ENCODE data around the gene INO80. TPM values are rescaled to one million over a fixed set of nuclear protein-coding genes. Genes with fewer than 3 reads are reported as not detected.
"Not testable (repeated sequence)": the region's sequence is repeated elsewhere in the genome, so short reads cannot be mapped to it uniquely, and the experiment has no call there.

Gene INO80
- total RNA-seq, 2 donors from 2014 or later, result 9.4 to 16.4 TPM

GRCh38 chr15:40955930-40956540, 160.0 kb downstream of the INO80 start:
- DNase-seq (ENCODE audit: low spot score), result no peak
- Histone ChIP-seq H3K27me3 (no peaks in the 10 kb centered on the region), H3K9me3 (no peaks in the 10 kb centered on the region), H3K36me3 (no peaks in the 10 kb centered on the region), H3K4me3 (no peak overlapping the region), H3K4me1 (peaks cover 0 to 41% of the 10 kb centered on the region in 2 donors), H3K27ac (peak overlapping the region; percentile 70 to 88)
- no peak for TF ChIP-seq CTCF (IDR thresholded peaks at IDR 0.05)

- H3K4me1 ChIP-seq, result peaks cover 0 to 41% of the 10 kb centered on the region in 2 donors
- no peak for TF ChIP-seq CTCF (IDR thresholded peaks at IDR 0.05)
- no peak overlapping the region for H3K4me3 ChIP-seq
- peak overlapping the region; percentile 70 to 88 for H3K27ac ChIP-seq
- no peaks in the 10 kb centered on the region for H3K36me3 ChIP-seq
- no peaks in the 10 kb centered on the region for H3K9me3 ChIP-seq
- DNase-seq (ENCODE audit: low spot score), result no peak
- no peaks in the 10 kb centered on the region for H3K27me3 ChIP-seq
Measured at GRCh38 chr15:40955141-40955903, 160.8 kb downstream of the INO80 start.

- H3K36me3 ChIP-seq; H3K9me3 ChIP-seq; DNase-seq (ENCODE audit: low spot score); H3K27me3 ChIP-seq; H3K4me3 ChIP-seq; H3K27ac ChIP-seq: not testable (repeated sequence)
- H3K4me1 ChIP-seq, result peaks cover 0 to 41% of the 10 kb centered on the region in 2 donors
Measured at GRCh38 chr15:40954158-40954848, 161.8 kb downstream of the INO80 start.

GRCh38 chr15:40953713-40954074, 162.4 kb downstream of the INO80 start:
- Histone ChIP-seq H3K36me3 (no peaks in the 10 kb centered on the region), H3K4me1 (peaks cover 0 to 41% of the 10 kb centered on the region in 2 donors), H3K27ac (peak overlapping the region; percentile 70 to 76), H3K9me3 (no peaks in the 10 kb centered on the region), H3K4me3 (peak overlapping the region; percentile 69 to 76), H3K27me3 (no peaks in the 10 kb centered on the region)
- TF ChIP-seq CTCF (IDR thresholded peaks at IDR 0.05), result no peak
- DNase-seq (ENCODE audit: low spot score), result no peak

GRCh38 chr15:40952901-40953712, 163.0 kb downstream of the INO80 start, which contains the start of gene CHAC1:
Gene CHAC1, plus strand, starts transcription at chr15:40953471. Its CDS starts 113 bp downstream, at chr15:40953584.
- peaks cover 0 to 41% of the 10 kb centered on the region in 2 donors for H3K4me1 ChIP-seq

More at GRCh38 chr15:40952901-40953712, 163.0 kb downstream of the INO80 start, which contains the start of gene CHAC1:
- DNase-seq (ENCODE audit: low spot score), result peak; percentile 96
- H3K36me3 ChIP-seq, result no peaks in the 10 kb centered on the region
- no peak for TF ChIP-seq CTCF (IDR thresholded peaks at IDR 0.05)
- H3K4me3 ChIP-seq, result peak within 1 kb of the TSS; percentile 69 to 76
- peak within 1 kb of the TSS; percentile 70 to 76 for H3K27ac ChIP-seq
- H3K9me3 ChIP-seq, result no peaks in the 10 kb centered on the region
- no peaks in the 10 kb centered on the region for H3K27me3 ChIP-seq

All from right atrium auricular region (tissue), 2 donors.